Right lobe of liver (tissue), 4 donors: ENCODE results near the gene FOXP1.

ENCODE experiments used
- CTCF ChIP-seq, 4 donors: fragments of 200-600 bp in 3 of 4; fragments of 450-650 bp in 1 of 4; IDR thresholded peaks; one replicate each; pipeline versions ENCODE4 v1.5.1 to v1.8.0; 2016 to 2022; ENCODE audit warnings: antibody characterized with exemption in 4 of 4, mild to moderate bottlenecking in 2 of 4
- POLR2A ChIP-seq: fragments of 450-650 bp; IDR thresholded peaks from one replicate; pipeline ENCODE4 v1.6.1; 2017; ENCODE audit warnings: antibody characterized with exemption, mild to moderate bottlenecking
- donor health status: DM: no; HTN: no; CAD: no.
- donor health status: DM: no; HTN: no; CAD: no.
- donor health status: DM: no; HTN: yes; CAD: no.

- TF ChIP-seq POLR2A: no peak
- no peak for TF ChIP-seq CTCF (IDR thresholded peaks at IDR 0.05)
Measured at GRCh38 chr3:71366988-71367604, 216.4 kb downstream of the FOXP1 start.
